HepG2 (cell line): ENCODE measurements around the gene EDEM1. TPM values are rescaled to one million over a fixed set of nuclear protein-coding genes. Genes with fewer than 3 reads are reported as not detected.

Source experiments
- ATAC-seq: fragments of 200-7000 bp; cut with Tn5 transposase; 3 replicates; pipeline ENCODE4 v1.9.1; 2020; ENCODE audit warnings: mild to moderate bottlenecking, moderate library complexity
- BruUV-seq: library from RNA; stranded (reverse); fragments of 400-500 nt; replicated peaks from 2 replicates; lab custom pipeline; 2021; lab: Mats Ljungman, UMichigan
- CTCF ChIA-PET: fragments of 300-600 bp; formaldehyde crosslinking; extraction: SDS; loops from one replicate; lab custom pipeline; 2021; ENCODE audit warnings: low total read pairs, inconsistent platforms, low intra/inter-chr PET ratio; lab: Yijun Ruan, JAX
- POLR2A ChIA-PET: fragments of 350-600 bp; sonication (Branson Sonifier 250); formaldehyde crosslinking; loops from one replicate; lab custom pipeline; 2020; ENCODE audit warnings: antibody characterized with exemption, inconsistent platforms; lab: Yijun Ruan, JAX
- DNase-seq: peaks from one replicate; pipeline ENCODE4 v3.0.0-alpha.2; 2015; ENCODE audit warnings: low spot score
- FAIRE-seq: peaks from 3 replicates; lab custom pipeline; 2011; peaks lifted over from hg19 to GRCh38; lab: Jason Lieb, UNC
- H2AFZ ChIP-seq: one replicate; pipeline ENCODE4 v1.6.1; 2011; ENCODE audit warnings: low read length, inconsistent platforms
- H3K27ac ChIP-seq: fragments of 300-600 bp; 3 replicates; pipeline ENCODE4 v1.8.0; 2011; ENCODE audit warnings: mixed run types, mild to moderate bottlenecking, mixed read lengths, low read length, inconsistent platforms; ENCODE audit not compliant: insufficient read depth; ENCODE audit errors: extremely low read length
- H3K27me3 ChIP-seq, 2 experiments: fragments of 200-600 bp in 1 of 2; 2 replicates in 1 of 2; 3 replicates in 1 of 2; pipeline versions ENCODE4 v1.6.0 to v1.8.0; 2011; ENCODE audit warnings: low read length in 2 of 2, mild to moderate bottlenecking in 2 of 2, moderate library complexity in 2 of 2, inconsistent platforms in 1 of 2; ENCODE audit not compliant: insufficient read depth in 2 of 2, control insufficient read depth in 1 of 2
- H3K36me3 ChIP-seq, 2 experiments: fragments of 200-600 bp in 1 of 2; replicated peaks in 1 of 2; 2 replicates in 1 of 2; 3 replicates in 1 of 2; pipeline versions ENCODE4 v1.5.1 to v1.8.0; 2011; ENCODE audit warnings: low read length in 2 of 2, inconsistent platforms in 1 of 2; ENCODE audit not compliant: insufficient read depth in 2 of 2, control insufficient read depth in 1 of 2
- H3K4me1 ChIP-seq: 2 replicates; pipeline ENCODE4 v1.5.1; 2012; ENCODE audit warnings: low read length, inconsistent platforms; ENCODE audit not compliant: insufficient read depth
- H3K4me2 ChIP-seq: 2 replicates; pipeline ENCODE4 v1.6.0; 2011; ENCODE audit warnings: low read depth, low read length, inconsistent platforms
- H3K4me3 ChIP-seq, 3 experiments: fragments of 200-600 bp in 1 of 3; sonication (generic), shearing (Covaris generic) in 1 of 3; replicated peaks in 1 of 3; 2 replicates each; pipeline ENCODE4 v1.5.1; 2011 to 2016; ENCODE audit warnings: low read length in 3 of 3, inconsistent platforms in 2 of 3, low read depth in 2 of 3, mild to moderate bottlenecking in 2 of 3, control low read depth in 1 of 3, mixed read lengths in 1 of 3; ENCODE audit not compliant: insufficient read depth in 1 of 3
- H3K79me2 ChIP-seq: one replicate; pipeline ENCODE4 v1.6.1; 2011; ENCODE audit warnings: low read length, inconsistent platforms; ENCODE audit not compliant: insufficient read depth
- H3K9ac ChIP-seq: 2 replicates; pipeline ENCODE4 v1.6.0; 2011; ENCODE audit warnings: mild to moderate bottlenecking, low read depth, low read length, inconsistent platforms; ENCODE audit not compliant: insufficient read depth
- H3K9me3 ChIP-seq: 2 replicates; pipeline ENCODE4 v1.5.1; 2012; ENCODE audit warnings: mild to moderate bottlenecking, low read length
- H4K20me1 ChIP-seq: 2 replicates; pipeline ENCODE4 v1.6.0; 2011; ENCODE audit warnings: inconsistent platforms, mild to moderate bottlenecking, low read length, moderate library complexity; ENCODE audit not compliant: insufficient read depth
- CTCF ChIP-seq: sonication (generic); formaldehyde crosslinking; IDR thresholded peaks from 2 replicates; pipeline ENCODE4 v1.5.0; 2020; ENCODE audit warnings: mild to moderate bottlenecking, missing genetic modification reagents, moderate library complexity
- JARID2 ChIP-seq: sonication (generic); formaldehyde crosslinking; IDR thresholded peaks from 2 replicates; pipeline ENCODE4 v1.8.1; 2023; ENCODE audit warnings: missing genetic modification reagents, inconsistent platforms; ENCODE audit not compliant: insufficient replicate concordance
- REXO4 ChIP-seq: sonication (generic); formaldehyde crosslinking; IDR thresholded peaks from 2 replicates; pipeline ENCODE4 v1.8.0; 2022; ENCODE audit warnings: missing genetic modification reagents, mild to moderate bottlenecking, borderline replicate concordance
- TEAD3 ChIP-seq: optimal IDR thresholded peaks from 2 replicates; pipeline ENCODE3; 2016; ENCODE audit warnings: borderline replicate concordance
- ZFYVE20 ChIP-seq: sonication (generic); formaldehyde crosslinking; IDR thresholded peaks from 2 replicates; pipeline ENCODE4 v1.8.0; 2023; ENCODE audit warnings: low read depth, mild to moderate bottlenecking, moderate library complexity, missing genetic modification reagents, borderline replicate concordance
- ZNF367 ChIP-seq: sonication (generic); formaldehyde crosslinking; IDR thresholded peaks from 2 replicates; pipeline ENCODE4 v1.4.0; 2020; ENCODE audit warnings: missing genetic modification reagents, borderline replicate concordance
- ZNF629 ChIP-seq: sonication (generic); formaldehyde crosslinking; conservative IDR thresholded peaks from 2 replicates; pipeline ENCODE4 v1.5.0; 2020; ENCODE audit warnings: missing genetic modification reagents
- WGBS: methylation state at CpG from one replicate; pipeline ENCODE4 v1.1.6; 2017; ENCODE audit warnings: low lambda C conversion rate; 5-methylcytosine and 5-hydroxymethylcytosine counted together
- in situ Hi-C: cut with HindIII; loops from 2 replicates; pipeline ENCODE4 v1.10.0; 2017; ENCODE audit warnings: low pct_unique_long_range_greater_than_20kb; ENCODE audit not compliant: extremely low pct_ligation_motif_present
- intact Hi-C: fragments of 100-400 bp; cut with micrococcal nuclease; formaldehyde crosslinking; loops from one replicate; pipeline ENCODE4 v1.10.0; 2022; ENCODE audit not compliant: unreplicated experiment
- polyA plus RNA-seq, 8 experiments: library from polyadenylated mRNA; depleted of rRNA in 3 of 8; stranded (reverse) in 7 of 8; unstranded in 1 of 8; fragments of >200 nt; fragmentation: Illumina TruSeq in 4 of 8; extraction: Trizol in 4 of 8; gene quantifications; 2 replicates each; pipeline versions ENCODE4 v1.2.1 to v1.2.3, GENCODE V29; 2011 to 2016; ENCODE audit warnings: low read depth in 4 of 8, missing spikeins in 1 of 8, mixed read lengths in 1 of 8; ENCODE audit not compliant: insufficient read depth in 1 of 8
- total RNA-seq, 5 experiments: library from RNA; depleted of rRNA; stranded (reverse); fragments of >200 nt; fragmentation: Illumina TruSeq; extraction: Trizol; gene quantifications; 2 replicates each; pipeline ENCODE4 v1.2.3, GENCODE V29; 2016; ENCODE audit warnings: low read depth in 1 of 5
- TF ChIP-seq, protein P1 (sequence below): sonication (generic); formaldehyde crosslinking; IDR thresholded peaks from 2 replicates; pipeline ENCODE4 v1.4.0; 2020; ENCODE audit warnings: missing genetic modification reagents
- TF ChIP-seq, protein P2 (sequence below): sonication (generic); formaldehyde crosslinking; IDR thresholded peaks from 2 replicates; pipeline ENCODE4 v1.5.0; 2020; ENCODE audit warnings: mild to moderate bottlenecking, missing genetic modification reagents

The EDEM1 gene
- total and polyA plus RNA-seq, 2 of the 13 experiments (the other 11 are each of a cell fraction or from before 2014, with no cell fraction given), result 13.8 to 25.8 TPM

DNA sequence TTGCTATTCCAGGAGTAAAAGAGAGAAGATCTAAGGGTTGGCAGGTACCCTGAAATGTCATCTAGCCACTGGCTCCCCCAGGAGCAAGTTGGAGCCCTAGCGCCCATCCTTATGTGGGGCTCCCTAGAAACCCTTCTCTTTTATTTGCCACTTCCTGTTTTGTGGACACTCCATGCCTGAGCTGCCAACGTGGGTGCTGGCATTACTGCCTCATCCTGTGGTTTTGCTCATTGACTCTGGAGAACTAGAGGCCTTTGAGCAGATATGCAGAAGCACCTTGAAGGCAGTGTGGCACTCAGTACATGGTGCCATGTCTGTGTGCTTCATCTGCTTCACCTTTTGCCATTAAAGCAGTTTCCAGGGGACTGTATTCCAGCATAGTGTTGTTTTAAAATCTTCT is 8.1 kb downstream of the EDEM1 start:
- peaks cover 71% of the 10 kb centered on the region for H3K79me2 ChIP-seq
- no peak overlapping the region for H3K27ac ChIP-seq
- H3K4me1 ChIP-seq, result peaks cover 68% of the 10 kb centered on the region

More for the DNA sequence above, 8.1 kb downstream of the EDEM1 start:
- no peak for FAIRE-seq
- H4K20me1 ChIP-seq, result peaks cover 13% of the 10 kb centered on the region
- TF ChIP-seq ZNF629 (no peak), TEAD3 (CRISPR knock-in tag) (no peak), ZNF367 (CRISPR knock-in tag) (no peak), ZFYVE20 (no peak), REXO4 (CRISPR knock-in tag) (no peak), JARID2 (CRISPR knock-in tag) (no peak), CTCF (no peak)
- TF ChIP-seq, protein P1, sequence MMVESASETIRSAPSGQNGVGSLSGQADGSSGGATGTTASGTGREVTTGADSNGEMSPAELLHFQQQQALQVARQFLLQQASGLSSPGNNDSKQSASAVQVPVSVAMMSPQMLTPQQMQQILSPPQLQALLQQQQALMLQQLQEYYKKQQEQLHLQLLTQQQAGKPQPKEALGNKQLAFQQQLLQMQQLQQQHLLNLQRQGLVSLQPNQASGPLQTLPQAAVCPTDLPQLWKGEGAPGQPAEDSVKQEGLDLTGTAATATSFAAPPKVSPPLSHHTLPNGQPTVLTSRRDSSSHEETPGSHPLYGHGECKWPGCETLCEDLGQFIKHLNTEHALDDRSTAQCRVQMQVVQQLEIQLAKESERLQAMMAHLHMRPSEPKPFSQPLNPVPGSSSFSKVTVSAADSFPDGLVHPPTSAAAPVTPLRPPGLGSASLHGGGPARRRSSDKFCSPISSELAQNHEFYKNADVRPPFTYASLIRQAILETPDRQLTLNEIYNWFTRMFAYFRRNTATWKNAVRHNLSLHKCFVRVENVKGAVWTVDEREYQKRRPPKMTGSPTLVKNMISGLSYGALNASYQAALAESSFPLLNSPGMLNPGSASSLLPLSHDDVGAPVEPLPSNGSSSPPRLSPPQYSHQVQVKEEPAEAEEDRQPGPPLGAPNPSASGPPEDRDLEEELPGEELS (CRISPR knock-in tag), result no peak
- TF ChIP-seq, protein P2, sequence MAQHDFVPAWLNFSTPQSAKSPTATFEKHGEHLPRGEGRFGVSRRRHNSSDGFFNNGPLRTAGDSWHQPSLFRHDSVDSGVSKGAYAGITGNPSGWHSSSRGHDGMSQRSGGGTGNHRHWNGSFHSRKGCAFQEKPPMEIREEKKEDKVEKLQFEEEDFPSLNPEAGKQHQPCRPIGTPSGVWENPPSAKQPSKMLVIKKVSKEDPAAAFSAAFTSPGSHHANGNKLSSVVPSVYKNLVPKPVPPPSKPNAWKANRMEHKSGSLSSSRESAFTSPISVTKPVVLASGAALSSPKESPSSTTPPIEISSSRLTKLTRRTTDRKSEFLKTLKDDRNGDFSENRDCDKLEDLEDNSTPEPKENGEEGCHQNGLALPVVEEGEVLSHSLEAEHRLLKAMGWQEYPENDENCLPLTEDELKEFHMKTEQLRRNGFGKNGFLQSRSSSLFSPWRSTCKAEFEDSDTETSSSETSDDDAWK, result no peak
- TF ChIP-seq, all 625 proteins: peak for 0
- BruUV-seq, result no TSS peak
- DNase-seq, result no peak
- no peak for ATAC-seq
- Histone ChIP-seq H3K4me2 (no peak overlapping the region), H2AFZ (no peak overlapping the region), H3K9ac (no peak overlapping the region), H3K36me3 (peaks cover 5 to 53% of the 10 kb centered on the region in 2 experiments), H3K27me3 (no peaks in the 10 kb centered on the region), H3K4me3 (no peak overlapping the region), H3K9me3 (no peaks in the 10 kb centered on the region)
- in situ Hi-C loops, result no loop called here
- ChIA-PET POLR2A (no interaction called here), CTCF (no interaction called here)
- intact Hi-C loops, result no loop called here
- 88% methylated on average over 2 of the region's 2 CpGs for WGBS
